Keratinocyte (primary cell): ENCODE results near the gene PDIA4.

Experiments
- EZH2 ChIP-seq: IDR thresholded peaks from one replicate; pipeline ENCODE4 v1.6.1; 2012; ENCODE audit warnings: inconsistent platforms, mild to moderate bottlenecking, low read length, moderate library complexity
- TF ChIP-seq, protein P1 (sequence below), 3 experiments: IDR thresholded peaks in 1 of 3; conservative IDR thresholded peaks in 1 of 3; optimal IDR thresholded peaks in 1 of 3; 2 replicates in 2 of 3; 3 replicates in 1 of 3; pipeline versions ENCODE3 to v1.5.1; 2011; ENCODE audit warnings: low read length in 3 of 3, mild to moderate bottlenecking in 3 of 3, moderate library complexity in 2 of 3, control low read depth in 1 of 3, inconsistent platforms in 1 of 3; ENCODE audit not compliant: insufficient read depth in 2 of 3; ENCODE audit errors: extremely low read depth in 1 of 3

DNA sequence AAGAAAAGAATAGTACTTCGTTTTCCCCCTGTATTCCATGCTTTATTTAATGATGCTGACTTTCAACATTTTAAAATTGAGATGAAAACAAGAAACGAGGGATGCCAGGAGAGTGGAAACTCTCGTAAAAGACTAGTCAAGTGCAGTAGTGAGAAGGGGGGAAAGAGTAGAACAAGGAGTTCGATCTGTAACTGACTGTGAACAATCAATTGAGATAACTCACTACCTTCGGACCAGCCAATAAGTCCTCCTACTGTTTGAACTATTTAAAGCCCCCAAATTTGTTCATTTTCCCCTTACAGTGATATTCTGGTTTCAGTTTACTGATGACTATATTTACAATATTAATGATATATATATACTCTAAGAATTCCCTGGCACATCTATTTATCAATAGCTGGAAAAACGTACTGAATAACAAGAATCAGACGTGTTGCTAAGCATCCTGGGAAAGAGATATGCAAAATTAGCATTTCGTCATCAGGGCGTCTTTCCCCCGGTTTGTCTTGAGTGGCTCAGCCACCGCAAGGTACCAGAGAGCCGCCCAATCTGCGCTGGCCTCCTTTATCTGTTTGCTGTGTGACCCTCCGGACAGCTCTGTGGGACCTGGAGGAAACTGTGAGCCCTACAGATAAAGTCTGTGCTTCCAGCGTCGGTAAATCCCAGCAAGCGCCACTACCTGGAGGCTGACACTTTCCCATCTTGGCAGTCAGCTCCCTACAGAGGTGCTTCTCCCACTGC lies 41.1 kb downstream of the PDIA4 start:
- TF ChIP-seq, protein P1, sequence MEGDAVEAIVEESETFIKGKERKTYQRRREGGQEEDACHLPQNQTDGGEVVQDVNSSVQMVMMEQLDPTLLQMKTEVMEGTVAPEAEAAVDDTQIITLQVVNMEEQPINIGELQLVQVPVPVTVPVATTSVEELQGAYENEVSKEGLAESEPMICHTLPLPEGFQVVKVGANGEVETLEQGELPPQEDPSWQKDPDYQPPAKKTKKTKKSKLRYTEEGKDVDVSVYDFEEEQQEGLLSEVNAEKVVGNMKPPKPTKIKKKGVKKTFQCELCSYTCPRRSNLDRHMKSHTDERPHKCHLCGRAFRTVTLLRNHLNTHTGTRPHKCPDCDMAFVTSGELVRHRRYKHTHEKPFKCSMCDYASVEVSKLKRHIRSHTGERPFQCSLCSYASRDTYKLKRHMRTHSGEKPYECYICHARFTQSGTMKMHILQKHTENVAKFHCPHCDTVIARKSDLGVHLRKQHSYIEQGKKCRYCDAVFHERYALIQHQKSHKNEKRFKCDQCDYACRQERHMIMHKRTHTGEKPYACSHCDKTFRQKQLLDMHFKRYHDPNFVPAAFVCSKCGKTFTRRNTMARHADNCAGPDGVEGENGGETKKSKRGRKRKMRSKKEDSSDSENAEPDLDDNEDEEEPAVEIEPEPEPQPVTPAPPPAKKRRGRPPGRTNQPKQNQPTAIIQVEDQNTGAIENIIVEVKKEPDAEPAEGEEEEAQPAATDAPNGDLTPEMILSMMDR (optimal IDR thresholded peaks at IDR 0.05 in 1 of 3, IDR thresholded peaks at IDR 0.05 in 1 of 3, conservative IDR thresholded peaks at IDR 0.05 in 1 of 3; ENCODE audit: extremely low read depth in 1 of 3, insufficient read depth in 2 of 3, low read length in 3 of 3), result no peak
- no peak for TF ChIP-seq EZH2
